ENCODE measurements around the gene SIGLEC5. TPM values are rescaled to one million over a fixed set of nuclear protein-coding genes. Genes with fewer than 3 reads are reported as not detected.
A peak's percentile ranks its signal among the peaks of the same experiment; 100 is the strongest.

Gene SIGLEC5
- total and polyA plus RNA-seq, 3 experiments from 2014 or later, result 0.13 TPM; not detected in 2

DNA sequence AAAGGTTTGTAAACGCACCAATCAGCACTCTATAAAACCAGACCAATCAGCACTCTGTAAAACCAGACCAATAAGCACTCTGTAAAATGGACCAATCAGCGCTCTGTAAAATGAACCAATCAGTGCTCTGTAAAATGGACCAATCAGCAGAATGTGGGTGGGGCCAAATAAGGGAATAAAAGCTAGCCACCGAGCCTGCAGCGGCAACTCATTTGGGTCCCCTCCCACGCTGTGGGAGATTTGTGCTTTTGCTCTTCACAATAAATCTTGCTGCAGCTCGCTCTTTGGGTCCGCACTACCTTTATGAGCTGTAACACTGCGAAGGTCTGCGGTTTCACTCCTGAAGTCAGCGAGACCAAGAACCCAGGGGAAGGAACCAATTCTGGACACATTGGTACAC, 31.1 kb downstream of the SIGLEC5 start:
- peaks cover 0 to 35% (median 2%) of the 10 kb centered on the region in 3 donors for H3K36me3 Mint-ChIP-seq
- Histone ChIP-seq H3K4me1 (ENCODE audit: insufficient read depth, low read length) (peaks cover 5% of the 10 kb centered on the region), H3K27ac (ENCODE audit: low read depth, low read length) (no peak overlapping the region), H3K36me3 (ENCODE audit: insufficient read depth, low read length) (no peaks in the 10 kb centered on the region), H3K27me3 (ENCODE audit: insufficient read depth, low read length, poor library complexity, severe bottlenecking) (peaks cover 4% of the 10 kb centered on the region), H3K4me3 (ENCODE audit: low read length) (no peak overlapping the region), H3K9me3 (ENCODE audit: low read length) (no peaks in the 10 kb centered on the region)
- no peak overlapping the region for H3K4me3 Mint-ChIP-seq
- DNase-seq, result no peak
- H3K9me3 Mint-ChIP-seq, result peaks cover 0 to 4% (median 0%) of the 10 kb centered on the region in 5 donors
- no peak overlapping the region for H3K27ac Mint-ChIP-seq
- peaks cover 33 to 47% of the 10 kb centered on the region in 2 donors for H3K27me3 Mint-ChIP-seq
- peaks cover 12 to 22% (median 20%) of the 10 kb centered on the region in 3 donors for H3K4me1 Mint-ChIP-seq
- CTCF ChIA-PET, result no interaction called here
- POLR2A ChIA-PET, result no interaction called here

- ChIA-PET CTCF (no interaction called here), POLR2A (no interaction called here)
- H3K4me3 Mint-ChIP-seq, result peak overlapping the region in 1 of 7 donors; percentile 69
- H3K27me3 ChIP-seq (ENCODE audit: insufficient read depth, low read length, poor library complexity, severe bottlenecking), result peaks cover 4% of the 10 kb centered on the region
- no peaks in the 10 kb centered on the region for H3K36me3 ChIP-seq (ENCODE audit: insufficient read depth, low read length)
- H3K27ac ChIP-seq (ENCODE audit: low read depth, low read length), result no peak overlapping the region
- peaks cover 20 to 29% (median 28%) of the 10 kb centered on the region in 3 donors for H3K4me1 Mint-ChIP-seq
- peaks cover 33 to 47% of the 10 kb centered on the region in 2 donors for H3K27me3 Mint-ChIP-seq
- H3K9me3 Mint-ChIP-seq, result peaks cover 0 to 4% (median 0%) of the 10 kb centered on the region in 5 donors
- H3K4me1 ChIP-seq (ENCODE audit: insufficient read depth, low read length), result peaks cover 11% of the 10 kb centered on the region
- H3K36me3 Mint-ChIP-seq, result peaks cover 0 to 34% (median 3%) of the 10 kb centered on the region in 3 donors
- H3K27ac Mint-ChIP-seq, result no peak overlapping the region
- H3K9me3 ChIP-seq (ENCODE audit: low read length), result no peaks in the 10 kb centered on the region
- no peak overlapping the region for H3K4me3 ChIP-seq (ENCODE audit: low read length)
- DNase-seq, result no peak
Observed at GRCh38 chr19:51598159-51598915, 31.9 kb downstream of the SIGLEC5 start.

DNA sequence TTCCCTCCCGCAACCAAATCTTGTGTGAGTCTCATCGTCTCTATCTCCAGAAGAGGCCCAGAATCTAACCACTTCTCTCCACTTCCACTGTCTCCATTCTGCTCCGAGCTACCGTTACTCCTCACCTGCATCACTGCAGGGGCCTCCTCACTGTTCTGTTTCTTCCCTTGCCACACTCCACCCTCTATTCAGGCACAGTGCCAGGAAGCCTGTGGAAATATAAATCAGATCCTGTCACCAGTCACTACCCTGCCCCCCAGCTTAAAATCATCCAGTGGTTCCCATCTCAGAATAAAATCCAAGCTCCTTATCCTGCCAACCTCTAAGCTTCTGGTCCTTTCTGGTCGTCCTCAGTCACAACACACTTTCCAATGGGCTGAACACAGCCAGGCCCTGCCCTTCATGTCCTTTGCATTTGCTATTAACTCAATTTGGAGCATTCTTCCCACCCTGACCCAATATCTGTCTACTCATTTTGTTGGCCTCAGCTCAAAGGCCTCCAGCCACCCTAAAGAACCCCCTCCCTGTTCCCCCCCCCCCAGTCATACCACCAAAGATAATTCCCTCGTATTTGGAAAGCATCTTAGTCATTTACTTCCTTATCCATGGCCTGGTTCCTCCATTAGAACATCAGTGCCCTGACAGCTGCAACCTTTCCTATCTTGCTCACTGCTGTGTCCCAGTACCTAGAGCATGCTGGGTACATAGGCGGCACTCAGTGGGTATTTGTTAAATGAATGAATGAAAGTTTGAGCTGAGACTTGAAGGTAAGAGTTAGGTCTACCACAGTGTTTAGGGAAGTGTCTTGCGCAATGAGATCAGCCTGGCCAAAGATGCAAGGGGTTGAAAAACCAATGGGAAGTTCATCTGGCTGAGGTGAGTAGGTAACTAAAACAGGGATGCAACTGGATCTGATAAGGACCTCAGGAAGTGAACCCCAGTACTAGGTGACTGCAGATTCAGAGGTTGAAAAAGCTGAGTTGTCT, 34.7 kb downstream of the SIGLEC5 start:
- peaks cover 0 to 23% (median 3%) of the 10 kb centered on the region in 3 donors for H3K36me3 Mint-ChIP-seq
- Histone ChIP-seq H3K27me3 (ENCODE audit: insufficient read depth, low read length, poor library complexity, severe bottlenecking) (no peaks in the 10 kb centered on the region), H3K27ac (ENCODE audit: low read depth, low read length) (no peak overlapping the region), H3K9me3 (ENCODE audit: low read length) (no peaks in the 10 kb centered on the region), H3K4me1 (ENCODE audit: insufficient read depth, low read length) (peaks cover 15% of the 10 kb centered on the region), H3K36me3 (ENCODE audit: insufficient read depth, low read length) (no peaks in the 10 kb centered on the region), H3K4me3 (ENCODE audit: low read length) (no peak overlapping the region)
- H3K27ac Mint-ChIP-seq, result peak overlapping the region in 5 of 8 donors; percentile 38 to 72 (median 55)
- POLR2A ChIA-PET, result interaction anchor here (0.5 kb wide), 1 partner anchor 1824 kb away, joined by 6 read pairs; no protein-coding TSS in a partner anchor
- H3K4me1 Mint-ChIP-seq, result peaks cover 21 to 29% (median 28%) of the 10 kb centered on the region in 3 donors
- peak overlapping the region; percentile 92 to 98 (median 93) for H3K4me3 Mint-ChIP-seq
- H3K27me3 Mint-ChIP-seq, result peaks cover 16 to 27% of the 10 kb centered on the region in 2 donors
- CTCF ChIA-PET, result no interaction called here
- DNase-seq, result no peak
- peaks cover 0 to 8% (median 0%) of the 10 kb centered on the region in 5 donors for H3K9me3 Mint-ChIP-seq

DNA sequence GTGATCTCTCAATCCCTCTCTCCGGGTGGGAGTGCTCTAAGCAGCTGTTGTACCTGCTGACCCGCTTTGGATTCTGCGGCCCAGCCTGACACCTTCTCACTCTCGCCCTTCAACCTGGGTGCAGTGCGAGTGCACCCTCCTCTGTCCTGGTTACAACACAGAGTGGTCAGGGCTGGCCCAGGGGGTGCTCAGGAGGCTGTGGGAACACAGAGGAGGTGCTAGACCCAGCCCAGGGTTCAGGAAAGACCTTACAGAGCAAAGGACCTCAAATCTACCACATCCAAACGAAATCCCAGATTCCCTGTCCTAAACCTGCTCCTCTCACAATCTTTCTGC, 35.5 kb downstream of the SIGLEC5 start:
- H3K4me1 Mint-ChIP-seq, result peaks cover 21 to 28% (median 26%) of the 10 kb centered on the region in 3 donors
- H3K4me1 ChIP-seq (ENCODE audit: insufficient read depth, low read length), result peaks cover 15% of the 10 kb centered on the region
- peak overlapping the region; percentile 94 for H3K4me3 ChIP-seq (ENCODE audit: low read length)
- no peaks in the 10 kb centered on the region for H3K9me3 ChIP-seq (ENCODE audit: low read length)
- no peak for DNase-seq
- H3K27me3 Mint-ChIP-seq, result peaks cover 10 to 20% of the 10 kb centered on the region in 2 donors
- H3K27me3 ChIP-seq (ENCODE audit: insufficient read depth, low read length, poor library complexity, severe bottlenecking), result no peaks in the 10 kb centered on the region
- no peaks in the 10 kb centered on the region for H3K36me3 ChIP-seq (ENCODE audit: insufficient read depth, low read length)
- H3K36me3 Mint-ChIP-seq, result peaks cover 0 to 18% (median 3%) of the 10 kb centered on the region in 3 donors
- peaks cover 0 to 10% (median under 1%) of the 10 kb centered on the region in 5 donors for H3K9me3 Mint-ChIP-seq
- CTCF ChIA-PET, result no interaction called here
- peak overlapping the region in 7 of 8 donors; percentile 59 to 96 (median 83) for H3K27ac Mint-ChIP-seq
- POLR2A ChIA-PET, result interaction anchor here (0.9 kb wide), 1 partner anchor 24 kb away, joined by 3 read pairs; the partner anchor contains the start of gene ZNF175
- peak overlapping the region; percentile 92 to 98 (median 93) for H3K4me3 Mint-ChIP-seq
- H3K27ac ChIP-seq (ENCODE audit: low read depth, low read length), result no peak overlapping the region

DNA sequence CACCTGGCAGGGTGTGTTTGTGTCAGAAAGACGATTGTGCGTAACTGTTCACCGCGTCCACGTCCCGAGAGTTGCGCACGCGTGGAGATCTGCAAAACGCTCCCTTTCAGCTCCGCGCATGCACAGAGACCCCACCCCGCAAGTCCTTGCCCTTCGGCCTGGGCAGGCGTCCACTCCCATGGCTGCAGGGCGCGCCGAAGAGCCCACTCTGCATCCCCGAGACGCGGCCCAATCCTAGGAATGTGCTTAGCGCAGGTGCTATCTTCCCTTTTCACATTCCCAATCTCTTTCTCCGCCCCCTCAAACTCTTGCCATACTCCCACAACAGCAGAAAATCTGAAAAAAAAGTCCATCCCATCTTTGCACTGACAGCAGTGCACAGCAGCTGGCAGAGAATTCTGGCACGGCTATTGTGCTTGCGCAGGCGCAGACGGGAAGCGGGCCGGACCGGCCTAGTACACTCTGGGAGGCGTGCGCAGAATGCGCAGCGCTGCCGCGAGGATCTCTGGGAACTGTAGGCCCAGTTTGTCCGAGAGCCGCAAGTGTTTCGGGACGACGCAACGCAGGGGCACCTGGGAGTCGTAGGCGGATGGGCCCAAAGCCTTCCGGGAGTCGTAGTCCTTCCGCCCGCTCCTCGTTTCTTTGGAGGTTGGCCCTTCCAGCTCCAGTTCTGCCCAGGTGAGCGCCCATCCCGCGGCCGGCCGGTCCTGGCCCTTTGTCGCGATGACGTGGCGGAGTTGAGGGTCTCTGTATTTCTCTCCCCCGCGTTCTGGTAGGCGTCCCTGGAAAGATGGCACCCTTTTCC, 36.0 kb downstream of the SIGLEC5 start:
- peak; percentile 91 to 97 (median 92) for DNase-seq
- peak overlapping the region; percentile 47 to 96 (median 83) for H3K27ac Mint-ChIP-seq
- CTCF ChIA-PET, result no interaction called here
- no peaks in the 10 kb centered on the region for H3K27me3 ChIP-seq (ENCODE audit: insufficient read depth, low read length, poor library complexity, severe bottlenecking)
- peaks cover 15% of the 10 kb centered on the region for H3K4me1 ChIP-seq (ENCODE audit: insufficient read depth, low read length)
- peak overlapping the region; percentile 92 to 98 (median 93) for H3K4me3 Mint-ChIP-seq
- H3K9me3 ChIP-seq (ENCODE audit: low read length), result no peaks in the 10 kb centered on the region
- H3K27ac ChIP-seq (ENCODE audit: low read depth, low read length), result peak overlapping the region; percentile 21
- no peaks in the 10 kb centered on the region for H3K36me3 ChIP-seq (ENCODE audit: insufficient read depth, low read length)
- peaks cover 10 to 18% of the 10 kb centered on the region in 2 donors for H3K27me3 Mint-ChIP-seq
- POLR2A ChIA-PET, result interaction anchor here (0.9 kb wide), 1 partner anchor 23 kb away, joined by 3 read pairs; the partner anchor contains the start of gene ZNF175
- H3K4me1 Mint-ChIP-seq, result peaks cover 21 to 28% (median 26%) of the 10 kb centered on the region in 3 donors
- peaks cover 0 to 15% (median 6%) of the 10 kb centered on the region in 5 donors for H3K9me3 Mint-ChIP-seq
- peak overlapping the region; percentile 94 for H3K4me3 ChIP-seq (ENCODE audit: low read length)
- H3K36me3 Mint-ChIP-seq, result peaks cover 0 to 23% (median 3%) of the 10 kb centered on the region in 3 donors

DNA sequence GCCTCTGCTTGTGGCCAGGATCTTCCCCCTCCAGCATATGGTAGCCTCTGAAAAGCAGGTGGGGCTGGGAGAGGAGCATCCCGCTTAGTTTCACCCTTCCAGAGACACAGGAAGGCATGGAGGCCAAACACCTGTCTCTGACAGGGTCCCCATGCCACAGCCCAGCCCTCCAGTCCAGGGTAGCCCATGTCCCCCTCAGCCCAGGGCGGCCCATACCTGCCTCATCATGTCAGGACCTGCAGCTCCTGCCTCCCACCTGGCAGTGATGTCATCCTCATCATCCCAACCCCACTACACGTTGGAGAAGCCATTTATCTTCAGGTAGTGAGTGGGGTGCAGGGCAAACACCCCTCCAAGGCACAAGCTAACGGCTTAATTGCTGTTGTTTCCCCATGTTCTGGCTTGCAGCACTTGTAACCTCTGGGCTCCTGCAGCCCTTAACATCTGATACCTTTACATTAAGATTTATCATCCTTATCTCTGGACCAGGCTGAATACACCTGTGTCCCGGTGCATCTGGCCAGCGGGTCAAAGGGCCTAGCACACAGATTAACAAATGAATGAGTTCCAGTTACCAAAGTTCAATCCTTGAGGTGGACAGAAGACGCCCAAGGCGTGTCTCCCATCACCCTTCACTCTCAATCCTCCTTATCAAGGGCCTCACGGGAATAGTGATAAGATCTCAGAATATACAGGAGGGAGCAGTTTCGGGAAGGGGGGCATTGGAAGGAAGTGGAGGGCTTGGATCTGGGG, 36.9 kb downstream of the SIGLEC5 start:
- H3K27ac Mint-ChIP-seq, result peak overlapping the region in 4 of 8 donors; percentile 59 to 96 (median 88)
- peaks cover 5 to 18% (median 13%) of the 10 kb centered on the region in 5 donors for H3K9me3 Mint-ChIP-seq
- H3K36me3 Mint-ChIP-seq, result peaks cover 0 to 27% (median 3%) of the 10 kb centered on the region in 3 donors
- H3K27me3 ChIP-seq (ENCODE audit: insufficient read depth, low read length, poor library complexity, severe bottlenecking), result no peaks in the 10 kb centered on the region
- DNase-seq, result no peak
- H3K27ac ChIP-seq (ENCODE audit: low read depth, low read length), result no peak overlapping the region
- peaks cover 21 to 28% (median 26%) of the 10 kb centered on the region in 3 donors for H3K4me1 Mint-ChIP-seq
- peaks cover 15% of the 10 kb centered on the region for H3K4me1 ChIP-seq (ENCODE audit: insufficient read depth, low read length)
- no peaks in the 10 kb centered on the region for H3K36me3 ChIP-seq (ENCODE audit: insufficient read depth, low read length)
- peaks cover 3% of the 10 kb centered on the region for H3K9me3 ChIP-seq (ENCODE audit: low read length)
- peaks cover 9 to 18% of the 10 kb centered on the region in 2 donors for H3K27me3 Mint-ChIP-seq
- peak overlapping the region; percentile 94 for H3K4me3 ChIP-seq (ENCODE audit: low read length)
- POLR2A ChIA-PET, result no interaction called here
- CTCF ChIA-PET, result no interaction called here
- H3K4me3 Mint-ChIP-seq, result peak overlapping the region; percentile 92 to 98 (median 93)

- POLR2A ChIA-PET, result no interaction called here
- Histone ChIP-seq H3K4me1 (ENCODE audit: insufficient read depth, low read length) (peaks cover 15% of the 10 kb centered on the region), H3K27me3 (ENCODE audit: insufficient read depth, low read length, poor library complexity, severe bottlenecking) (no peaks in the 10 kb centered on the region), H3K9me3 (ENCODE audit: low read length) (peaks cover 11% of the 10 kb centered on the region), H3K36me3 (ENCODE audit: insufficient read depth, low read length) (no peaks in the 10 kb centered on the region), H3K4me3 (ENCODE audit: low read length) (no peak overlapping the region), H3K27ac (ENCODE audit: low read depth, low read length) (no peak overlapping the region)
- CTCF ChIA-PET, result no interaction called here
- no peak overlapping the region for H3K27ac Mint-ChIP-seq
- peaks cover 12 to 24% (median 16%) of the 10 kb centered on the region in 5 donors for H3K9me3 Mint-ChIP-seq
- peaks cover 21 to 28% (median 26%) of the 10 kb centered on the region in 3 donors for H3K4me1 Mint-ChIP-seq
- no peak for DNase-seq
- H3K36me3 Mint-ChIP-seq, result peaks cover 0 to 25% (median 10%) of the 10 kb centered on the region in 3 donors
- peak overlapping the region in 4 of 7 donors; percentile 22 to 96 (median 58) for H3K4me3 Mint-ChIP-seq
- peaks cover 9 to 12% of the 10 kb centered on the region in 2 donors for H3K27me3 Mint-ChIP-seq
Observed at GRCh38 chr19:51592521-51592920, 37.7 kb downstream of the SIGLEC5 start.

Data from CD8-positive, alpha-beta memory T cell (primary cell).